ENCODE measurements around the gene FMOD. TPM values are rescaled to one million over a fixed set of nuclear protein-coding genes. Genes with fewer than 3 reads are reported as not detected.

The FMOD gene
- total RNA-seq, 2 experiments from 2014 or later: not detected

- Mint-ChIP-seq H3K4me3 (no peak overlapping the region), H3K36me3 (ENCODE audit: low read depth) (no peaks in the 10 kb centered on the region), H3K27me3 (peaks cover 40% of the 10 kb centered on the region), H3K4me1 (no peaks in the 10 kb centered on the region), H3K27ac (no peak overlapping the region), H3K9me3 (peaks cover 2% of the 10 kb centered on the region)
- POLR2A ChIA-PET: no interaction called here
- CTCF ChIA-PET: interaction anchor here (0.6 to 3.1 kb wide), 4 partner anchors 12 to 136 kb away, joined by 3 to 15 read pairs (median 8); no protein-coding TSS in a partner anchor
- DNase-seq: no peak
These were observed 2.6 kb upstream of the FMOD start for GRCh38 chr1:203353486-203353885.

GRCh38 chr1:203349773-203350524, 973 bp downstream of the FMOD start:
- no peak overlapping the region for H3K4me3 Mint-ChIP-seq
- no peaks in the 10 kb centered on the region for H3K36me3 Mint-ChIP-seq (ENCODE audit: low read depth)
- H3K9me3 Mint-ChIP-seq: no peaks in the 10 kb centered on the region
- DNase-seq: no peak
- ChIA-PET CTCF (interaction anchor here (0.6 to 1.6 kb wide), 4 partner anchors 77 to 202 kb away, joined by 3 to 5 read pairs (median 3); no protein-coding TSS in a partner anchor), POLR2A (no interaction called here)
- no peaks in the 10 kb centered on the region for H3K4me1 Mint-ChIP-seq
- no peak overlapping the region for H3K27ac Mint-ChIP-seq
- peaks cover 20% of the 10 kb centered on the region for H3K27me3 Mint-ChIP-seq

- DNase-seq: no peak
- no peak overlapping the region for H3K27ac Mint-ChIP-seq
- H3K4me1 Mint-ChIP-seq: no peaks in the 10 kb centered on the region
- CTCF ChIA-PET: interaction anchor here (0.6 to 17.3 kb wide), 2 partner anchors 26 to 79 kb away, joined by 3 to 158 read pairs; no protein-coding TSS in a partner anchor
- no peak overlapping the region for H3K4me3 Mint-ChIP-seq
- no peaks in the 10 kb centered on the region for H3K9me3 Mint-ChIP-seq
- POLR2A ChIA-PET: no interaction called here
- no peaks in the 10 kb centered on the region for H3K36me3 Mint-ChIP-seq (ENCODE audit: low read depth)
- peaks cover 16% of the 10 kb centered on the region for H3K27me3 Mint-ChIP-seq
These were observed 1.8 kb downstream of the FMOD start for GRCh38 chr1:203349166-203349565.

GRCh38 chr1:203346769-203347102, 4.2 kb downstream of the FMOD start:
- ChIA-PET POLR2A (interaction anchor here (0.7 kb wide), 1 partner anchor 49 kb away, joined by 3 read pairs; no protein-coding TSS in a partner anchor), CTCF (interaction anchor here (0.6 to 17.3 kb wide), 6 partner anchors 9 to 966 kb away, joined by 3 to 299 read pairs (median 4); no protein-coding TSS in a partner anchor)
- Mint-ChIP-seq H3K4me3 (no peak overlapping the region), H3K27ac (no peak overlapping the region), H3K9me3 (no peaks in the 10 kb centered on the region), H3K4me1 (peaks cover 7% of the 10 kb centered on the region), H3K36me3 (ENCODE audit: low read depth) (no peaks in the 10 kb centered on the region), H3K27me3 (peaks cover 17% of the 10 kb centered on the region)
- no peak for DNase-seq

- Mint-ChIP-seq H3K9me3 (no peaks in the 10 kb centered on the region), H3K4me3 (no peak overlapping the region), H3K36me3 (ENCODE audit: low read depth) (no peaks in the 10 kb centered on the region), H3K27me3 (peaks cover 19% of the 10 kb centered on the region), H3K4me1 (peaks cover 9% of the 10 kb centered on the region), H3K27ac (no peak overlapping the region)
- DNase-seq: no peak
- POLR2A ChIA-PET: interaction anchor here (0.7 kb wide), 1 partner anchor 50 kb away, joined by 3 read pairs; no protein-coding TSS in a partner anchor
- CTCF ChIA-PET: interaction anchor here (0.6 to 17.3 kb wide), 6 partner anchors 8 to 1229 kb away, joined by 3 to 299 read pairs (median 4); no protein-coding TSS in a partner anchor
These were observed 4.7 kb downstream of the FMOD start for GRCh38 chr1:203346060-203346768.

GRCh38 chr1:203343956-203344754, 6.8 kb downstream of the FMOD start:
- peaks cover 14% of the 10 kb centered on the region for H3K4me1 Mint-ChIP-seq
- POLR2A ChIA-PET: no interaction called here
- no peak for DNase-seq
- H3K27me3 Mint-ChIP-seq: peaks cover 30% of the 10 kb centered on the region
- H3K9me3 Mint-ChIP-seq: no peaks in the 10 kb centered on the region
- CTCF ChIA-PET: interaction anchor here (0.7 to 17.3 kb wide), 7 partner anchors 21 to 172 kb away, joined by 3 to 299 read pairs (median 3); no protein-coding TSS in a partner anchor
- no peak overlapping the region for H3K4me3 Mint-ChIP-seq
- no peaks in the 10 kb centered on the region for H3K36me3 Mint-ChIP-seq (ENCODE audit: low read depth)
- no peak overlapping the region for H3K27ac Mint-ChIP-seq

- Mint-ChIP-seq H3K36me3 (ENCODE audit: low read depth) (no peaks in the 10 kb centered on the region), H3K27me3 (peaks cover 30% of the 10 kb centered on the region)
These were observed 8.6 kb downstream of the FMOD start for GRCh38 chr1:203342192-203342940.

GRCh38 chr1:203340112-203340790, 10.7 kb downstream of the FMOD start:
- Mint-ChIP-seq H3K27ac (no peak overlapping the region), H3K9me3 (no peaks in the 10 kb centered on the region), H3K4me1 (peaks cover 32% of the 10 kb centered on the region), H3K4me3 (no peak overlapping the region), H3K27me3 (peaks cover 27% of the 10 kb centered on the region), H3K36me3 (ENCODE audit: low read depth) (no peaks in the 10 kb centered on the region)
- DNase-seq: peak; percentile 74
- ChIA-PET POLR2A (interaction anchor here (0.5 to 0.6 kb wide), 2 partner anchors 68 to 136 kb away, joined by 3 read pairs; partner anchors contain the start of gene PRELP), CTCF (interaction anchor here (0.6 to 17.3 kb wide), 16 partner anchors 17 to 789 kb away, joined by 3 to 299 read pairs (median 4); no protein-coding TSS in a partner anchor)

More at GRCh38 chr1:203342192-203342940, 8.6 kb downstream of the FMOD start:
- no peaks in the 10 kb centered on the region for H3K9me3 Mint-ChIP-seq
- ChIA-PET POLR2A (no interaction called here), CTCF (interaction anchor here (1.2 to 17.3 kb wide), 11 partner anchors 9 to 251 kb away, joined by 3 to 299 read pairs (median 5); partner anchors contain the start of gene FMOD)
- no peak overlapping the region for H3K27ac Mint-ChIP-seq
- no peak overlapping the region for H3K4me3 Mint-ChIP-seq
- peak; percentile 58 for DNase-seq
- peaks cover 19% of the 10 kb centered on the region for H3K4me1 Mint-ChIP-seq

- H3K27me3 Mint-ChIP-seq: peaks cover 27% of the 10 kb centered on the region
- peaks cover 32% of the 10 kb centered on the region for H3K4me1 Mint-ChIP-seq
- no peaks in the 10 kb centered on the region for H3K36me3 Mint-ChIP-seq (ENCODE audit: low read depth)
- no peaks in the 10 kb centered on the region for H3K9me3 Mint-ChIP-seq
- CTCF ChIA-PET: interaction anchor here (0.7 to 17.3 kb wide), 9 partner anchors 8 to 351 kb away, joined by 3 to 299 read pairs (median 6); partner anchors contain the start of gene BTG2
- peak; percentile 69 for DNase-seq
- H3K27ac Mint-ChIP-seq: no peak overlapping the region
- POLR2A ChIA-PET: no interaction called here
- no peak overlapping the region for H3K4me3 Mint-ChIP-seq
These were observed 12.4 kb downstream of the FMOD start for GRCh38 chr1:203338335-203339036.

GRCh38 chr1:203336097-203336496, 14.8 kb downstream of the FMOD start:
- DNase-seq: no peak
- POLR2A ChIA-PET: no interaction called here
- H3K27me3 Mint-ChIP-seq: peaks cover 11% of the 10 kb centered on the region
- no peak overlapping the region for H3K27ac Mint-ChIP-seq
- no peaks in the 10 kb centered on the region for H3K36me3 Mint-ChIP-seq (ENCODE audit: low read depth)
- no peaks in the 10 kb centered on the region for H3K9me3 Mint-ChIP-seq
- peaks cover 24% of the 10 kb centered on the region for H3K4me1 Mint-ChIP-seq
- CTCF ChIA-PET: interaction anchor here (0.6 to 17.3 kb wide), 9 partner anchors 12 to 489 kb away, joined by 3 to 299 read pairs (median 4); no protein-coding TSS in a partner anchor
- H3K4me3 Mint-ChIP-seq: no peak overlapping the region

- Mint-ChIP-seq H3K27ac (no peak overlapping the region), H3K9me3 (no peaks in the 10 kb centered on the region), H3K27me3 (peaks cover 7% of the 10 kb centered on the region), H3K4me1 (peaks cover 24% of the 10 kb centered on the region), H3K4me3 (no peak overlapping the region), H3K36me3 (ENCODE audit: low read depth) (no peaks in the 10 kb centered on the region)
- POLR2A ChIA-PET: no interaction called here
- DNase-seq: no peak
- CTCF ChIA-PET: interaction anchor here (0.9 to 17.3 kb wide), 4 partner anchors 12 to 153 kb away, joined by 3 to 299 read pairs (median 84); no protein-coding TSS in a partner anchor
These were observed 15.4 kb downstream of the FMOD start for GRCh38 chr1:203335503-203335902.

Measured in activated CD4-positive, alpha-beta T cell treated with anti-CD3 and anti-CD28 coated beads, Interleukin-2, amount 10 ng/mL, durations not matched to agents 7 days and 5 days (primary cell).